HCT116 (cell line): ENCODE measurements around the gene CD200.

ENCODE experiments used
- CBX3 ChIP-seq: IDR thresholded peaks from 2 replicates; pipeline ENCODE4 v1.6.1; 2012; ENCODE audit warnings: low read depth
- EGR1 ChIP-seq: IDR thresholded peaks from 2 replicates; pipeline ENCODE4 v1.6.1; 2012; ENCODE audit warnings: low read depth
- EZH2 ChIP-seq: fragments of 200-600 bp; sonication (generic); IDR thresholded peaks from 2 replicates; pipeline ENCODE4 v1.6.1; 2017; ENCODE audit warnings: antibody characterized with exemption, mixed run types
- FOSL1 ChIP-seq: IDR thresholded peaks from 2 replicates; pipeline ENCODE4 v1.6.1; 2012; ENCODE audit warnings: low read depth
- POLR2AphosphoS5 ChIP-seq: IDR thresholded peaks from 2 replicates; pipeline ENCODE4 v1.6.1; 2011; ENCODE audit warnings: mild to moderate bottlenecking, low read depth, low read length, moderate library complexity
- RAD21 ChIP-seq: IDR thresholded peaks from 2 replicates; pipeline ENCODE4 v1.6.1; 2012; ENCODE audit warnings: low read depth, mild to moderate bottlenecking
- TF ChIP-seq, protein P1 (sequence below), 3 experiments: fragments of 200-600 bp in 1 of 3; sonication (generic) in 1 of 3; IDR thresholded peaks in 2 of 3; conservative IDR thresholded peaks in 1 of 3; 2 replicates each; pipeline ENCODE4 v1.5.1; 2012 to 2017; ENCODE audit warnings: low read depth in 2 of 3, low read length in 2 of 3, antibody characterized with exemption in 1 of 3, borderline replicate concordance in 1 of 3, control low read depth in 1 of 3, mild to moderate bottlenecking in 1 of 3, mixed read lengths in 1 of 3, mixed run types in 1 of 3, moderate library complexity in 1 of 3; ENCODE audit not compliant: insufficient read depth in 1 of 3
- TF ChIP-seq, protein P2 (sequence below): IDR thresholded peaks from 2 replicates; pipeline ENCODE4 v1.6.1; 2012; ENCODE audit warnings: low read depth
- TF ChIP-seq, protein P3 (sequence below): IDR thresholded peaks from 2 replicates; pipeline ENCODE4 v1.6.1; 2012

GRCh38 chr3:112397556-112397955 lies 64.6 kb downstream of the CD200 start:
- TF ChIP-seq, protein P1, sequence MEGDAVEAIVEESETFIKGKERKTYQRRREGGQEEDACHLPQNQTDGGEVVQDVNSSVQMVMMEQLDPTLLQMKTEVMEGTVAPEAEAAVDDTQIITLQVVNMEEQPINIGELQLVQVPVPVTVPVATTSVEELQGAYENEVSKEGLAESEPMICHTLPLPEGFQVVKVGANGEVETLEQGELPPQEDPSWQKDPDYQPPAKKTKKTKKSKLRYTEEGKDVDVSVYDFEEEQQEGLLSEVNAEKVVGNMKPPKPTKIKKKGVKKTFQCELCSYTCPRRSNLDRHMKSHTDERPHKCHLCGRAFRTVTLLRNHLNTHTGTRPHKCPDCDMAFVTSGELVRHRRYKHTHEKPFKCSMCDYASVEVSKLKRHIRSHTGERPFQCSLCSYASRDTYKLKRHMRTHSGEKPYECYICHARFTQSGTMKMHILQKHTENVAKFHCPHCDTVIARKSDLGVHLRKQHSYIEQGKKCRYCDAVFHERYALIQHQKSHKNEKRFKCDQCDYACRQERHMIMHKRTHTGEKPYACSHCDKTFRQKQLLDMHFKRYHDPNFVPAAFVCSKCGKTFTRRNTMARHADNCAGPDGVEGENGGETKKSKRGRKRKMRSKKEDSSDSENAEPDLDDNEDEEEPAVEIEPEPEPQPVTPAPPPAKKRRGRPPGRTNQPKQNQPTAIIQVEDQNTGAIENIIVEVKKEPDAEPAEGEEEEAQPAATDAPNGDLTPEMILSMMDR (IDR thresholded peaks at IDR 0.05 in 2 of 3, conservative IDR thresholded peaks at IDR 0.05 in 1 of 3; ENCODE audit: borderline replicate concordance in 1 of 3, insufficient read depth in 1 of 3, low read depth in 2 of 3, low read length in 2 of 3), result no peak
- no peak for TF ChIP-seq CBX3
- TF ChIP-seq FOSL1, result no peak
- TF ChIP-seq EZH2, result no peak
- no peak for TF ChIP-seq EGR1
- TF ChIP-seq, protein P2, sequence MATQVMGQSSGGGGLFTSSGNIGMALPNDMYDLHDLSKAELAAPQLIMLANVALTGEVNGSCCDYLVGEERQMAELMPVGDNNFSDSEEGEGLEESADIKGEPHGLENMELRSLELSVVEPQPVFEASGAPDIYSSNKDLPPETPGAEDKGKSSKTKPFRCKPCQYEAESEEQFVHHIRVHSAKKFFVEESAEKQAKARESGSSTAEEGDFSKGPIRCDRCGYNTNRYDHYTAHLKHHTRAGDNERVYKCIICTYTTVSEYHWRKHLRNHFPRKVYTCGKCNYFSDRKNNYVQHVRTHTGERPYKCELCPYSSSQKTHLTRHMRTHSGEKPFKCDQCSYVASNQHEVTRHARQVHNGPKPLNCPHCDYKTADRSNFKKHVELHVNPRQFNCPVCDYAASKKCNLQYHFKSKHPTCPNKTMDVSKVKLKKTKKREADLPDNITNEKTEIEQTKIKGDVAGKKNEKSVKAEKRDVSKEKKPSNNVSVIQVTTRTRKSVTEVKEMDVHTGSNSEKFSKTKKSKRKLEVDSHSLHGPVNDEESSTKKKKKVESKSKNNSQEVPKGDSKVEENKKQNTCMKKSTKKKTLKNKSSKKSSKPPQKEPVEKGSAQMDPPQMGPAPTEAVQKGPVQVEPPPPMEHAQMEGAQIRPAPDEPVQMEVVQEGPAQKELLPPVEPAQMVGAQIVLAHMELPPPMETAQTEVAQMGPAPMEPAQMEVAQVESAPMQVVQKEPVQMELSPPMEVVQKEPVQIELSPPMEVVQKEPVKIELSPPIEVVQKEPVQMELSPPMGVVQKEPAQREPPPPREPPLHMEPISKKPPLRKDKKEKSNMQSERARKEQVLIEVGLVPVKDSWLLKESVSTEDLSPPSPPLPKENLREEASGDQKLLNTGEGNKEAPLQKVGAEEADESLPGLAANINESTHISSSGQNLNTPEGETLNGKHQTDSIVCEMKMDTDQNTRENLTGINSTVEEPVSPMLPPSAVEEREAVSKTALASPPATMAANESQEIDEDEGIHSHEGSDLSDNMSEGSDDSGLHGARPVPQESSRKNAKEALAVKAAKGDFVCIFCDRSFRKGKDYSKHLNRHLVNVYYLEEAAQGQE, result no peak
- TF ChIP-seq, protein P3, sequence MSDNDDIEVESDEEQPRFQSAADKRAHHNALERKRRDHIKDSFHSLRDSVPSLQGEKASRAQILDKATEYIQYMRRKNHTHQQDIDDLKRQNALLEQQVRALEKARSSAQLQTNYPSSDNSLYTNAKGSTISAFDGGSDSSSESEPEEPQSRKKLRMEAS, result no peak
- TF ChIP-seq POLR2AphosphoS5, result no peak
- TF ChIP-seq RAD21, result no peak
